AG10803 (cell line): ENCODE results near the gene RASIP1.
A peak's percentile ranks its signal among the peaks of the same experiment; 100 is the strongest.
"Not testable (repeated sequence)": the region's sequence is repeated elsewhere in the genome, so short reads cannot be mapped to it uniquely, and the experiment has no call there.

Experiments
- DNase-seq: peaks from one replicate; pipeline ENCODE4 v3.0.0; 2010; ENCODE audit warnings: low read depth
- H3K4me3 ChIP-seq: 2 replicates; pipeline ENCODE4 v1.5.1; 2011; ENCODE audit warnings: mild to moderate bottlenecking, low read length, control low read depth
- CTCF ChIP-seq: conservative IDR thresholded peaks from 2 replicates; pipeline ENCODE4 v1.5.1; 2011; ENCODE audit warnings: mild to moderate bottlenecking, low read length, control low read depth, inconsistent platforms

Gene RASIP1

GRCh38 chr19:48724796-48725753 lies 15.3 kb downstream of the RASIP1 start:
- no peak overlapping the region for H3K4me3 ChIP-seq
- TF ChIP-seq CTCF = no peak
- DNase-seq = peak; percentile 79

GRCh38 chr19:48722196-48722708 lies 18.2 kb downstream of the RASIP1 start:
- DNase-seq = no peak
- TF ChIP-seq CTCF = no peak
- no peak overlapping the region for H3K4me3 ChIP-seq

GRCh38 chr19:48720613-48721296 lies 19.7 kb downstream of the RASIP1 start:
- peak overlapping the region; percentile 81 for H3K4me3 ChIP-seq
- TF ChIP-seq CTCF = no peak

GRCh38 chr19:48720251-48720612 lies 20.2 kb downstream of the RASIP1 start:
- no peak for TF ChIP-seq CTCF
- peak overlapping the region; percentile 2 for H3K4me3 ChIP-seq
- no peak for DNase-seq

More at GRCh38 chr19:48720613-48721296, 19.7 kb downstream of the RASIP1 start:
- peak; percentile 99 for DNase-seq

- no peak for TF ChIP-seq CTCF
- no peak for DNase-seq
- H3K4me3 ChIP-seq = peak within 1 kb of the TSS; percentile 81
Observed at GRCh38 chr19:48719263-48720171, 20.9 kb downstream of the RASIP1 start, which contains the start of gene MAMSTR. MAMSTR (minus strand) TSS chr19:48719725; CDS start chr19:48719031, 694 bp downstream.

- no peak for TF ChIP-seq CTCF
- DNase-seq = no peak
- no peak overlapping the region for H3K4me3 ChIP-seq
Observed at GRCh38 chr19:48718711-48719231, 21.6 kb downstream of the RASIP1 start.

GRCh38 chr19:48718106-48718505 lies 22.3 kb downstream of the RASIP1 start:
- H3K4me3 ChIP-seq, DNase-seq: not testable (repeated sequence)
